GM18519 (cell line): ENCODE measurements around the gene SMARCA1.

ENCODE experiments used
- ATAC-seq: cut with Tn5 transposase; IDR thresholded peaks from one replicate; pipeline ENCODE4 v1.9.1; 2021; ENCODE audit warnings: mild to moderate bottlenecking, moderate library complexity; ENCODE audit not compliant: unreplicated experiment, low FRiP score

The SMARCA1 gene

DNA sequence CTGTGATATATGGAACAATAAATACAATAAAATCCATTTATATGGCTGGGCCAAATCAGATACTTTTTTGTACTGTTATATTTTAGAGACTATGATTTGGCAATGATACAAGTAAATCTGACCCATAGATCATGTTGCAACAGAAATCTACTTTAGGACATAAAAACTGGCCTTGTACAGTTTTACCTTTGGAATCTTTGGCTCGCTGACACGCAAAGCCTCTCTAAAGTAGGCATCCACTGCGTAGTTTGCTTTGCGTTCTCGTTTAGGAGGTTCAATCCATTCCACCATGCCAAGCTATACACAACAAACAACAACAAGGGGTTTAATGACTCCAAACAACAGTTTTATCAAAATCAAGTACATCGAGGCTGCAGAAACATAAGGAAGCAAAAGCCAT is 42.4 kb downstream of the SMARCA1 start:
- ATAC-seq = no peak

DNA sequence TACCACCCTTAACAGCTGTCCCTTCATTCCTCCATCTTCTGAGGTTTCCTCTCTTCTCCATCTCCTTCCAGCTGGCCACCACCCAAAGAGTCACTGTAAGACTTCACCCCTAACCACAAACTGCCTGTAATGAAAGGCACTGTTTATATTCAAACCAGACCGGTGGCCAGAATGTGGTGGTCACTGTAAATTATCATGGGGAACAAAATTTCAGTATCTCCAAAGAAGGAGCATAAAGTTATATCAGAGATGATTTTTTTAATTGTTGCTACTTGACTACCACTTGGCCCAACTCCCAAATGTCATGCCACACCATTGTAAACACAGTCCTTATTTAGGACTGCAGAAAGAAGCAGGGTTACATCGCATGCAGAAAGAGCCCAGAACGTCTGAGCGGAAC is 44.8 kb downstream of the SMARCA1 start:
- no peak for ATAC-seq

DNA sequence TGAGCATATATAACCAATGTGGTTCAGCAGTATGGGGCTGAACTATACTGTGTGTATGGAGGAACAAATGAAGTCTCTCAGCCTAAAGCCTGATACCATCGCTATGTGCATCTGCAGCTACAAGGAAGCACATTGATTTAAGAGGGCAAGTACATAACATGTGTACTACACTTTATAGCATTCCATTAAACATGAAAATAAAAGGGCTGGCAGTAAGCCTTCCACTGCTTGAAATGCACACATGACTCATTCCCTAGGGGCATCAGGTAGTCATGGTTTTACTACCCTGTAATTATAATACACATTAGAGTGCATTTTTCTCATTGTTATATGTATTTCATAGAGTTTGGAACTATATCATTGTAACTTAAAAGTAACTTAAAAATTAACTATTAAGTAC is 51.2 kb downstream of the SMARCA1 start:
- no peak for ATAC-seq

DNA sequence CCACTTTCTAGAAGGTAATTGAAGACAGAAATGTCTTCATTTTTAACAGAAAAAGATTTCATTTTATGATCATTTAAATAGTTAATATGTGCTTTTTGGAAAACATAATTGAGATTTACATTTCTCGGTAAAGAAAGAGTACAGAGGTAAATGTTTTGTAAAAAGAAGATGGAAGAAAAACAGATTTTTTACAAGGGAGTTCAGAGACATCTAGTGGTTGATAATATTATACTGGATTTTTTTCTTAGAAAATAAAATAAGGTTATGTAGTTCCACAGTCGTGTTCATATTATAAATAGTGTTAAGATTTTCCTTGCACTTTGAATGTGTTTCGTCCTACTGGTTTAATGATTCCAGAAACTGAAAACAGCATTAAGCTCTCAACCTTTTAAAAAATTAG is 60.6 kb downstream of the SMARCA1 start:
- no peak for ATAC-seq

DNA sequence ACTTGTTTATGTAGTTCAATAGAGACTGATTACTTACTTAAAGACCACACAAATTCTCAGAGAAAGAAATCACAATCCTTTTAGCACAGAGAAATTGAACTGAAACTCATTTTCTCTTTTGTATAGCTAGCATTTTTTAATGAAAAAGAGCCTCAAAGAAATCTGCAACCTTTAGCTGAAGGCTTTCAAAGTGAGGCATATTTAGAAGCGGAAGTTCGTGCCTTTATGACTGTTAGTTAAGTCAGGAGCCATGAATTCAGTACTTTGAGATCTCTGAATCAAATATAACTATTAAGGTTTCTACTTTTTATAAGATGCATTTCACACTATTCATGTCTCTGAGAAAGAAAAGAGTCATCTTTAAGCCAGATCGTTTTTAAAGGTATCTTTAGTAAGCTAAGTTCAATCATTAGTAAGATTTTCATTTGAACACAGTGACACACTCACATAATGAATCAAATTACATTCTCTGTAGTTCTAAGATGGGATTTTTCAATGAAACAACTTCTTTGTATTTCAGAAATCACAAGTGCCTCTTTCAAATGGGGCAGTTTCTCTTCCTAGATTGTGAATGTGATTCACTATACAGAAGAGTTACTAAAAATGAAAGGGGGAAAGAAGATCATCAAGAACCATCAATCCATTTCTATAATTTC is 61.4 kb downstream of the SMARCA1 start:
- ATAC-seq = no peak

DNA sequence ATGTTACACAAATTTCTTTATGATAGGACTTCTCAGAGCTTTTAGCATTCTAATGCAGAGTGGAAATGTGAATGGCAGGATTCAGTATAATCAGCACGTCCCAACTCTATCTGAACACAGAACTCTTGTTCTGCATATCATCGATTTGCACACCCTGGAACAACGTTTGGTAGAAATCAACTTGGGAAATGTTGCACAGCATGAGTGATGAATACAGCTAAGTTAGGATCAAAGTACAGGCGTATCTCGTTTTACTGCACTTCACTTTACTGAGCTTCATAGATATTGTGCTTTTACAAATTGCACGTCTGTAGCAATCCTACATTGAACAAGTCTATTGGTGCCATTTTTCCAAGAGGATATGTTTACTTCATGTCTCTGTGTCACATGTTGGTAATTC is 70.8 kb downstream of the SMARCA1 start:
- no peak for ATAC-seq

DNA sequence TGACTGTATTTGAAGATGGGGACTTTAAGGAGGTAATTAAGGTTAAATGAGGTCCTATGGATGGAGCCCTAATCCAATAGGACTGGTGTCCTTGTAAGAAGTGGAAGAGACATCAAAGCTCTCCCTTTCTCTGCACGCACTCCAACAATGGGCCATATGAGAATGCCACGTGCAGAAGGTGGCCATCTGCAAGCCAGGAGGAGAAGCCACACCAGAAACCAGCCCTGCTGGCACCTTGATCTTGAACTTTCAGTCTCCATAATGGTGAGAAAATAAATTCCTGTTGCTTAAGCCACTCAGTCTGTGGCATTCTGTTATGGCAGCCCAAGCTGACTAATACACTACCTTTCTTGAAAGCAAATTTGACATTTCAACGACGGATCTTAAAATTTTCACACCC is 73.2 kb downstream of the SMARCA1 start:
- no peak for ATAC-seq

DNA sequence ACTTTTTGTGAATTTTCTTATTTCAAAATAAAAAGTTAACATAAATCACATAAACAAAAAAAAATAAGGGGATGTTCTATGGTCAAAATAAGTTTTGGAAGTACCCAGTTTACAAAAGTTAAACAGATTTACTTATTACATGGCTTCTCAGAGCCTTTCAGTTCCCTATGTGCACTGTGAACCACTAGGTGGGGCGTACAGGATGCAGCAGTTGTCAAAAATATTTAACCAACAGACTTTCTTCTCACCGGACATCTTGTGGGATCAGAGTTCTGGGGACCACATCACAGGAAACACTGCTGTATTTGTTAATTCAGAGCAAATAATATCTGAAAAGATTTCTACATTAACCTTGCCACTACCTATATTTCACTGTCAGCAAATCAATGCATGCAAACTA is 74.1 kb downstream of the SMARCA1 start:
- no peak for ATAC-seq

DNA sequence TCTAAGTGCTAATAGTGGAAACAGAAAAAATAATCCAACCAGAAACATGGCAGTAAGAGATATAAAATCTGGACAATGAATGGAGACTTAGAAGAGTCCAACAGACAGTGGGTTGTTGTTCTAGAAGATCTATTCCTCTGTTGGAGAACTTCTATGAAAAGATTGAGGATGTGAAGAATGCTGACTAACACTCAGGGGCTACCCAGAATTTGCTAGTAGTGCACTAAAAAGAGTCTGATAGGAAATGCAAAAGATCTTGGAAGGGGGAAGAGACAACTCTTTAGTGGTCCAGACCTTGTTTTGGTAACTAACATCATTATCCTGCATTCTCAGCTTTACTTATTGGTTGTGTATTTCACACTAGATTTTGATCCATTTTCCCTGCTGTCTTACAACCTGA is 77.9 kb downstream of the SMARCA1 start:
- no peak for ATAC-seq

DNA sequence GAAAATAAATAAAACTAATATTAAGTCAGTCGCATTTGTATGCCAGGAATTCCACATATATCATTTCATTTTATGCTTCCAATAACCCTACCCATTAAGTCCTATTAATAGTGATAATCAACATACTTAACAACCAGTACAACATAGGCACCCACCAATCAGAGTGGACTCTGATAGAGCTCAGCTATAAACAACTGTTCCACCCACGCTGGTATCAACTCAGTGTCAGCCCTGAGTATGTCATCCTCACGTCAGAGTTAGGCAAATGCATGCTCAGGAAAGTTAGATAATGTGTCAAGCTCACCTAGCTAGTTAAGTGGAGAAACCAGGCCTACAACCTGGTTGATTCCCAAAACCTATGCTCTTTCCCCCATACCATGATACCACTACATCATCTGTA is 89.3 kb downstream of the SMARCA1 start:
- no peak for ATAC-seq

DNA sequence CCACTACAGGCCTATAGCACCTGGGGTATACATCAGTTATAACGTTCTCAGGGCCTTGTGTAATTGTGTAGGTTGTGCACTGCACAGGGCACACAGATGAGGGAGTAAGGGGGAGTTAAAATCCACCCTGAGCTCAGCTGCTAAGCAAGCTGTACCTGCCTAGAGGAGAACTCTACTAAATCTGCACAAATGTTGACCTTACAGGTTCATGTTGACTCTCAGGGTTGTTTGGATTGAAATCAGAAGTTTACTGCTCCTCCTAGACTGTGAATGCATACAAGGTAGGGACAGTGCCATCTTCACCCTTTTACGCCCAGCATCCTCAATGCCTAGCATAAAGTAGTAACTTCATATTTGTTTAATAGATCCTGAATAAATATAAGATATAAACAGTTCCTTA is 89.8 kb downstream of the SMARCA1 start:
- no peak for ATAC-seq

DNA sequence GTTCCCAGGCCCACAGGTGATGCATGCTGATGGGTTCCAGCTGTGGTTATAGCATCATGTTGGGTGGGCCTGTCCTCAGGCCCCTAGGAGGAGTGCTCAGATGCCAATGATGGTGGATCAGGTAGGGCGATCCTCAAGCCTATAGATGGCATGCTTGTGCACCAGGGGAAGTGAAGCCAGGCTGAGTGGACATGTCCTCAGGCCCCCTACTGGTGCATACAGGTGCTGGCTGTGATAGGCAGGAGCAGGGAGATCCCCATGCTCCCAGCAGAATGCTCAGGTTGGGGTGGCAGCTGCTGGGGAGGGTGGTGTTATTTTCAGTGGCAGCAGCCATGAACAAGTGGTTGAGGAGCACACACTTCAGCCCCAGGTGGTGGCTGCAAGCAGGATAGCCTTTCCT is 96.0 kb downstream of the SMARCA1 start:
- no peak for ATAC-seq

DNA sequence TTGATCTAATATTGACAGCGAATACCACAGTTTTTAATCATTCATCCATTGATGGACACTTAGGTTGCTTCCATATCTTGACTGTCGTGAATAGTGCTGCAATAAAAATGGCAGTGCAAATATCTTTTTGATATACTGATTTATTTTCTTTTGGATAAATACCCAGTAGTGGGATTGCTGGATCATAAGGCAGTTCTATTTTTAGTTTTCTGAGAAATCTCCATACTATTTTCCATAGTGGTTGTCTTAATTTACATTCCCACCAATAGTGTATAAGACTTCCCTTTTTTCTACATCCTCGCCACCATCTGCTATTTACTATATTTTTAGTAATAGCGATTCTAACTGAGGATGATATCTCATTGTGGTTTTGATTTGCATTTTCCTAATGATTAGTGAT is 100.1 kb downstream of the SMARCA1 start:
- no peak for ATAC-seq

DNA sequence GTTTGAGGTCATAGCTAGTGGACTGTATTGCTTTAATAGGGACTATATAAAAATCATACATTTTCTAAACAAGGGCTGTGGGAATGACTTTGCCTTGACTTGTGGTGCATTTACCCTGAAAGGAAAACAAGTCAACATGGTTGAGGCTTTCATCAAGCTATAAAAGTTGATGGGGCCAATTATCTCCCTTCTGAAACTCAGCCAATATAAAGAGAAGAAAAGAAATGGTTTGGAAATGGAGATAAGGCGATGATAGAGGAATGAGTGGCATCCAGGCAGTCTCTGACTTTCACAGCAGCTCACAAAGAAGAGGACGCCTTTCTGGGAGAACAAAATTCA is 118.7 kb downstream of the SMARCA1 start:
- no peak for ATAC-seq

DNA sequence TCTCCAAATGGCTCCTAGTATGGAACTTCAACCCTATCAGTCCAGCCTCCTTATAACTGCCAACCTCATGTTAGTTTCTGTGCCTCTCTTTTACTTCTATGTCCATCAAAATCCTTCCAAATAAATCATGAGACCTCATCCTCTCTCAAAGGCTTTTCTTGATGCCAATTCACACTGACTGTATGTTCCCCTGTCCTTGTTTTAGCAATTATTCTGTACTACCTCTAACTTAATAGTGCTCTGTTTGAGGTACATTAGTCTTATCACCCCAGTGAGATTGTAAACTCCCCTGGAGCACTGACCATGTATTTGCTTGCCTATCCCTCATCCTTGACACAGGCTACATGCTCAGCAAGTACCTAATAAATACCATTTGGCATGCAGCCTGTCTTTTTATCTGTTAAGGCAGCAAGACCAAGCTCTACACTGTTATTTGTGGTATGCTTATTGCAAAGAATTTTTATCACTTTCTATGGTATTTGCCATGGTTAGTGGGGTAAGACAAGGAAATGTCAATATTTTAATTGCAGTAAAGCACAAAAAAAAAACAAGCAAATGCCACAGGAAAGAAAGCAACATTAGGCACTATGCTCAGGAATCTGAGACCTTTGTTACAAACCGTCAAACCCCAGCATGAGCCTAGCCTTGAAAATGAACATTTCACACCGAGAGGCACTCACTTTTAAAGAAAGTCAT is 119.2 kb downstream of the SMARCA1 start:
- ATAC-seq = no peak
